Measurements from ENCODE around the gene TRMT10C. TPM values are rescaled to one million over a fixed set of nuclear protein-coding genes. Genes with fewer than 3 reads are reported as not detected.
"Not testable (repeated sequence)": the region's sequence is repeated elsewhere in the genome, so short reads cannot be mapped to it uniquely, and the experiment has no call there.

TRMT10C gene
- polyA plus RNA-seq, 3 donors = 4.1 to 21.0 (median 14.6) TPM

DNA sequence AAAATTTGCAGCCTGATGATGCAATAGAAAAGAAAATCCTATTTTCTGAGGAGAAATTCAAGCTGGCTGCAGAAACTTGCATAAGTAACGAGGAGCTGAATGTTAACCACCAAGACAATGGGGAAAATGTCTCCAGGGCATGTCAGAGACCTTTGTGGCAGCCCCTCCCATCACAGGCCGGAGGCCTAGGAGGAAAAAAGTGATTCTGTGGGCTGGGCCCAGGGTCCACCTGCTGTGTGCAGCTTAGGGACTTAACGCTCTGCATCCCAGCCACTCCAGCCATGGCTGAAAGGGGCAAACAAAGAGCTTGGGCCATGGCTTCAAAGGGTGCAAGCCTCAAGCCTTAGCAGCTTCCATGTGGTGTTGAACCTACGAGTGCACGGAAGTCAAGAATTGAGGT lies 8.3 kb upstream of the TRMT10C start:
- H3K4me1 ChIP-seq (ENCODE audit: control insufficient read depth in 1 of 2, insufficient read depth in 2 of 2, low read length in 2 of 2); H3K27ac ChIP-seq (ENCODE audit: low read depth in 1 of 2, low read length in 2 of 2); H3K79me2 ChIP-seq (ENCODE audit: insufficient read depth, low read length); DNase-seq; intact Hi-C loops (cut with micrococcal nuclease); H3K4me3 ChIP-seq (replicated peaks in 1 of 3; ENCODE audit: low read depth in 2 of 3, low read length in 3 of 3); H4K20me1 ChIP-seq (ENCODE audit: insufficient read depth, low read length); H3K36me3 ChIP-seq (replicated peaks in 1 of 2; ENCODE audit: control insufficient read depth in 1 of 2, insufficient read depth in 2 of 2, low read length in 2 of 2); H3K9me3 ChIP-seq (replicated peaks in 1 of 2; ENCODE audit: control insufficient read depth in 1 of 2, insufficient read depth in 1 of 2, low read length in 2 of 2); H3K36me3 Mint-ChIP-seq; H3K27me3 ChIP-seq (ENCODE audit: control insufficient read depth in 2 of 2, insufficient read depth in 2 of 2, low read length in 2 of 2); H3K9ac ChIP-seq (ENCODE audit: insufficient read depth, low read length, poor library complexity, severe bottlenecking); H3K4me3 Mint-ChIP-seq; H2AFZ ChIP-seq (ENCODE audit: insufficient read depth, low read depth, low read length, poor library complexity, severe bottlenecking); H3K4me2 ChIP-seq (replicated peaks; ENCODE audit: extremely low read depth, low read length, poor library complexity, severe bottlenecking): not testable (repeated sequence)
- H3K9me3 Mint-ChIP-seq = peaks cover 2 to 13% (median 7%) of the 10 kb centered on the region in 7 donors
- peaks cover 16% of the 10 kb centered on the region for H3K4me1 Mint-ChIP-seq
- H3K27me3 Mint-ChIP-seq (ENCODE audit: low read depth in 3 of 3) = peaks cover 5 to 11% (median 8%) of the 10 kb centered on the region in 3 donors
- 100% methylated on average over 4 of the region's 5 CpGs for WGBS (ENCODE audit: insufficient coverage)
- H3K27ac Mint-ChIP-seq = peak overlapping the region in 2 of 7 donors; percentile 56 to 62

DNA sequence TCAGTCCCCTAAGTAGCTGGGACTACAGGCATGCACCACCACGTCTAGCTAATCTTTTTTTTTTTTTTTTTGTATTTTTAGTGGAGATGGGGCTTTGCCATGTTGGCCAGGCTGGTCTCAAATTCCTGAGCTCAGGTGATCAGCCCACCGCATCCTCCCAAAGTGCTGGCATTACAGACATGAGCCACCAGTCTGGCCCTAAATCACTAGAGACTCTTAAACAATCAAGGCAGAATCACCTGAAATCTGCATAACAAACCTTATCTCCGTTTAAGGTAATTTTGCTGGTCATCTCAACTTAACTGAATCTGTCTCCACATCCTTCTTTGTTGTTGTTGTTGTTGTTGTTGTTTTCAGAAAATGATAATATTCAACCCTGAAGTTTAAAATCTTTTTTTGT lies 5.6 kb upstream of the TRMT10C start:
- Mint-ChIP-seq H3K4me3 (no peak overlapping the region), H3K36me3 (no peaks in the 10 kb centered on the region), H3K4me1 (peaks cover 18% of the 10 kb centered on the region), H3K27me3 (ENCODE audit: low read depth in 3 of 3) (peaks cover 8 to 23% (median 9%) of the 10 kb centered on the region in 3 donors), H3K27ac (no peak overlapping the region), H3K9me3 (peaks cover 0 to 10% (median 4%) of the 10 kb centered on the region in 7 donors)
- H3K4me1 ChIP-seq (ENCODE audit: control insufficient read depth in 1 of 2, insufficient read depth in 2 of 2, low read length in 2 of 2) = peaks cover 2 to 3% of the 10 kb centered on the region in 2 donors
- H3K9ac ChIP-seq (ENCODE audit: insufficient read depth, low read length, poor library complexity, severe bottlenecking) = no peak overlapping the region
- TF ChIP-seq, protein P1, sequence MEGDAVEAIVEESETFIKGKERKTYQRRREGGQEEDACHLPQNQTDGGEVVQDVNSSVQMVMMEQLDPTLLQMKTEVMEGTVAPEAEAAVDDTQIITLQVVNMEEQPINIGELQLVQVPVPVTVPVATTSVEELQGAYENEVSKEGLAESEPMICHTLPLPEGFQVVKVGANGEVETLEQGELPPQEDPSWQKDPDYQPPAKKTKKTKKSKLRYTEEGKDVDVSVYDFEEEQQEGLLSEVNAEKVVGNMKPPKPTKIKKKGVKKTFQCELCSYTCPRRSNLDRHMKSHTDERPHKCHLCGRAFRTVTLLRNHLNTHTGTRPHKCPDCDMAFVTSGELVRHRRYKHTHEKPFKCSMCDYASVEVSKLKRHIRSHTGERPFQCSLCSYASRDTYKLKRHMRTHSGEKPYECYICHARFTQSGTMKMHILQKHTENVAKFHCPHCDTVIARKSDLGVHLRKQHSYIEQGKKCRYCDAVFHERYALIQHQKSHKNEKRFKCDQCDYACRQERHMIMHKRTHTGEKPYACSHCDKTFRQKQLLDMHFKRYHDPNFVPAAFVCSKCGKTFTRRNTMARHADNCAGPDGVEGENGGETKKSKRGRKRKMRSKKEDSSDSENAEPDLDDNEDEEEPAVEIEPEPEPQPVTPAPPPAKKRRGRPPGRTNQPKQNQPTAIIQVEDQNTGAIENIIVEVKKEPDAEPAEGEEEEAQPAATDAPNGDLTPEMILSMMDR (IDR thresholded peaks at IDR 0.05) = no peak
- no peak overlapping the region for H2AFZ ChIP-seq (ENCODE audit: insufficient read depth, low read depth, low read length, poor library complexity, severe bottlenecking)
- H3K4me2 ChIP-seq (replicated peaks; ENCODE audit: extremely low read depth, low read length, poor library complexity, severe bottlenecking) = no peak overlapping the region
- H3K79me2 ChIP-seq (ENCODE audit: insufficient read depth, low read length) = no peaks in the 10 kb centered on the region
- no peaks in the 10 kb centered on the region for H4K20me1 ChIP-seq (ENCODE audit: insufficient read depth, low read length)
- H3K4me3 ChIP-seq (replicated peaks in 1 of 3; ENCODE audit: low read depth in 2 of 3, low read length in 3 of 3) = no peak overlapping the region
- 100% methylated on average over 1 of the region's 3 CpGs for WGBS (ENCODE audit: insufficient coverage)
- H3K9me3 ChIP-seq (replicated peaks in 1 of 2; ENCODE audit: control insufficient read depth in 1 of 2, insufficient read depth in 1 of 2, low read length in 2 of 2) = no peaks in the 10 kb centered on the region
- H3K36me3 ChIP-seq (replicated peaks in 1 of 2; ENCODE audit: control insufficient read depth in 1 of 2, insufficient read depth in 2 of 2, low read length in 2 of 2) = no peaks in the 10 kb centered on the region
- DNase-seq = no peak
- H3K27ac ChIP-seq (ENCODE audit: low read depth in 1 of 2, low read length in 2 of 2) = no peak overlapping the region
- peaks cover 4 to 7% of the 10 kb centered on the region in 2 donors for H3K27me3 ChIP-seq (ENCODE audit: control insufficient read depth in 2 of 2, insufficient read depth in 2 of 2, low read length in 2 of 2)
- intact Hi-C loops (cut with micrococcal nuclease) = no loop called here

Measured in CD14-positive monocyte (primary cell).